COLO829 (cell line): ENCODE results near the gene MEIKIN.
"Not testable (repeated sequence)": the region's sequence is repeated elsewhere in the genome, so short reads cannot be mapped to it uniquely, and the experiment has no call there.

Source experiments
- DNase-seq: peaks from one replicate; pipeline ENCODE4 v3.0.0; 2012; ENCODE audit warnings: low spot score

The MEIKIN gene

GRCh38 chr5:131902266-131902665 is 43.2 kb downstream of the MEIKIN start:
- DNase-seq, result not testable (repeated sequence)

GRCh38 chr5:131899686-131900085 is 45.8 kb downstream of the MEIKIN start:
- DNase-seq, result no peak

- DNase-seq, result no peak
These were observed 61.5 kb downstream of the MEIKIN start for GRCh38 chr5:131883984-131884383.

- DNase-seq, result no peak
These were observed 65.8 kb downstream of the MEIKIN start for GRCh38 chr5:131879705-131880104.

GRCh38 chr5:131877873-131878272 is 67.6 kb downstream of the MEIKIN start:
- no peak for DNase-seq

- DNase-seq, result not testable (repeated sequence)
These were observed 74.2 kb downstream of the MEIKIN start for GRCh38 chr5:131871251-131871650.

- no peak for DNase-seq
These were observed 77.9 kb downstream of the MEIKIN start for GRCh38 chr5:131867524-131867923.

- no peak for DNase-seq
These were observed 81.8 kb downstream of the MEIKIN start for GRCh38 chr5:131863700-131864099.

GRCh38 chr5:131857388-131857787 is 88.1 kb downstream of the MEIKIN start:
- DNase-seq, result no peak

- no peak for DNase-seq
These were observed 90.0 kb downstream of the MEIKIN start for GRCh38 chr5:131855452-131855851.

GRCh38 chr5:131854134-131854533 is 91.3 kb downstream of the MEIKIN start:
- DNase-seq, result no peak

- DNase-seq, result no peak
These were observed 96.8 kb downstream of the MEIKIN start for GRCh38 chr5:131848662-131849061.

- no peak for DNase-seq
These were observed 98.9 kb downstream of the MEIKIN start for GRCh38 chr5:131846536-131846935.

GRCh38 chr5:131845828-131846227 is 99.6 kb downstream of the MEIKIN start:
- DNase-seq, result no peak

GRCh38 chr5:131842971-131843370 is 102.5 kb downstream of the MEIKIN start:
- not testable (repeated sequence) for DNase-seq

GRCh38 chr5:131832702-131833101 is 112.8 kb downstream of the MEIKIN start:
- DNase-seq, result not testable (repeated sequence)

- no peak for DNase-seq
These were observed 120.0 kb downstream of the MEIKIN start for GRCh38 chr5:131825404-131826013.

- no peak for DNase-seq
These were observed 120.8 kb downstream of the MEIKIN start for GRCh38 chr5:131824631-131825030.

- no peak for DNase-seq
These were observed 124.2 kb downstream of the MEIKIN start for GRCh38 chr5:131821221-131821620.

- DNase-seq, result no peak
These were observed 127.3 kb downstream of the MEIKIN start for GRCh38 chr5:131818001-131818724.

- DNase-seq, result no peak
These were observed 130.5 kb downstream of the MEIKIN start for GRCh38 chr5:131814990-131815389.

GRCh38 chr5:131812371-131813160 is 132.9 kb downstream of the MEIKIN start:
- DNase-seq, result no peak
